Measurements from ENCODE around the gene GRIK3.

The GRIK3 gene

GRCh38 chr1:36844917-36845316, 189.4 kb downstream of the GRIK3 start:
- Histone ChIP-seq H3K9ac (ENCODE audit: low read depth, low read length) (no peak overlapping the region), H3K9me3 (ENCODE audit: control insufficient read depth, insufficient read depth, low read length) (no peaks in the 10 kb centered on the region), H3K4me1 (ENCODE audit: insufficient read depth, low read length) (peaks cover 22% of the 10 kb centered on the region), H3K36me3 (ENCODE audit: insufficient read depth, low read length) (no peaks in the 10 kb centered on the region)

- Histone ChIP-seq H3K9me3 (ENCODE audit: control insufficient read depth, insufficient read depth, low read length) (no peaks in the 10 kb centered on the region), H3K9ac (ENCODE audit: low read depth, low read length) (no peak overlapping the region), H3K4me1 (ENCODE audit: insufficient read depth, low read length) (peaks cover 22% of the 10 kb centered on the region), H3K36me3 (ENCODE audit: insufficient read depth, low read length) (no peaks in the 10 kb centered on the region)
These were observed 190.3 kb downstream of the GRIK3 start for GRCh38 chr1:36843906-36844610.

- H3K9me3 ChIP-seq (ENCODE audit: control insufficient read depth, insufficient read depth, low read length) = no peaks in the 10 kb centered on the region
- no peaks in the 10 kb centered on the region for H3K36me3 ChIP-seq (ENCODE audit: insufficient read depth, low read length)
- H3K4me1 ChIP-seq (ENCODE audit: insufficient read depth, low read length) = peaks cover 18% of the 10 kb centered on the region
- no peak overlapping the region for H3K9ac ChIP-seq (ENCODE audit: low read depth, low read length)
These were observed 191.3 kb downstream of the GRIK3 start for GRCh38 chr1:36843027-36843426.

GRCh38 chr1:36842448-36842847, 191.9 kb downstream of the GRIK3 start:
- no peaks in the 10 kb centered on the region for H3K36me3 ChIP-seq (ENCODE audit: insufficient read depth, low read length)
- no peak overlapping the region for H3K9ac ChIP-seq (ENCODE audit: low read depth, low read length)
- no peaks in the 10 kb centered on the region for H3K9me3 ChIP-seq (ENCODE audit: control insufficient read depth, insufficient read depth, low read length)
- peaks cover 12% of the 10 kb centered on the region for H3K4me1 ChIP-seq (ENCODE audit: insufficient read depth, low read length)

GRCh38 chr1:36839485-36839884, 194.8 kb downstream of the GRIK3 start:
- H3K4me1 ChIP-seq (ENCODE audit: insufficient read depth, low read length) = no peaks in the 10 kb centered on the region
- no peaks in the 10 kb centered on the region for H3K9me3 ChIP-seq (ENCODE audit: control insufficient read depth, insufficient read depth, low read length)
- no peaks in the 10 kb centered on the region for H3K36me3 ChIP-seq (ENCODE audit: insufficient read depth, low read length)
- no peak overlapping the region for H3K9ac ChIP-seq (ENCODE audit: low read depth, low read length)

- Histone ChIP-seq H3K4me1 (ENCODE audit: insufficient read depth, low read length) (no peaks in the 10 kb centered on the region), H3K36me3 (ENCODE audit: insufficient read depth, low read length) (no peaks in the 10 kb centered on the region), H3K9me3 (ENCODE audit: control insufficient read depth, insufficient read depth, low read length) (no peaks in the 10 kb centered on the region)
These were observed 195.4 kb downstream of the GRIK3 start for GRCh38 chr1:36838888-36839287.

GRCh38 chr1:36836916-36837315, 197.4 kb downstream of the GRIK3 start:
- Histone ChIP-seq H3K36me3 (ENCODE audit: insufficient read depth, low read length) (no peaks in the 10 kb centered on the region), H3K9ac (ENCODE audit: low read depth, low read length) (no peak overlapping the region), H3K4me1 (ENCODE audit: insufficient read depth, low read length) (no peaks in the 10 kb centered on the region), H3K9me3 (ENCODE audit: control insufficient read depth, insufficient read depth, low read length) (no peaks in the 10 kb centered on the region)

More at GRCh38 chr1:36838888-36839287, 195.4 kb downstream of the GRIK3 start:
- no peak overlapping the region for H3K9ac ChIP-seq (ENCODE audit: low read depth, low read length)

- Histone ChIP-seq H3K9me3 (ENCODE audit: control insufficient read depth, insufficient read depth, low read length) (no peaks in the 10 kb centered on the region), H3K4me1 (ENCODE audit: insufficient read depth, low read length) (no peaks in the 10 kb centered on the region), H3K36me3 (ENCODE audit: insufficient read depth, low read length) (no peaks in the 10 kb centered on the region), H3K9ac (ENCODE audit: low read depth, low read length) (no peak overlapping the region)
These were observed 198.0 kb downstream of the GRIK3 start for GRCh38 chr1:36836196-36836883.

GRCh38 chr1:36835696-36836095, 198.6 kb downstream of the GRIK3 start:
- Histone ChIP-seq H3K4me1 (ENCODE audit: insufficient read depth, low read length) (no peaks in the 10 kb centered on the region), H3K9me3 (ENCODE audit: control insufficient read depth, insufficient read depth, low read length) (no peaks in the 10 kb centered on the region), H3K9ac (ENCODE audit: low read depth, low read length) (no peak overlapping the region), H3K36me3 (ENCODE audit: insufficient read depth, low read length) (no peaks in the 10 kb centered on the region)

GRCh38 chr1:36835017-36835695, 199.2 kb downstream of the GRIK3 start:
- no peaks in the 10 kb centered on the region for H3K9me3 ChIP-seq (ENCODE audit: control insufficient read depth, insufficient read depth, low read length)
- H3K9ac ChIP-seq (ENCODE audit: low read depth, low read length) = no peak overlapping the region
- no peaks in the 10 kb centered on the region for H3K4me1 ChIP-seq (ENCODE audit: insufficient read depth, low read length)
- no peaks in the 10 kb centered on the region for H3K36me3 ChIP-seq (ENCODE audit: insufficient read depth, low read length)

GRCh38 chr1:36834586-36834985, 199.7 kb downstream of the GRIK3 start:
- Histone ChIP-seq H3K9me3 (ENCODE audit: control insufficient read depth, insufficient read depth, low read length) (no peaks in the 10 kb centered on the region), H3K9ac (ENCODE audit: low read depth, low read length) (no peak overlapping the region), H3K4me1 (ENCODE audit: insufficient read depth, low read length) (no peaks in the 10 kb centered on the region), H3K36me3 (ENCODE audit: insufficient read depth, low read length) (no peaks in the 10 kb centered on the region)

- H3K9ac ChIP-seq (ENCODE audit: low read depth, low read length) = no peak overlapping the region
- H3K9me3 ChIP-seq (ENCODE audit: control insufficient read depth, insufficient read depth, low read length) = no peaks in the 10 kb centered on the region
- no peaks in the 10 kb centered on the region for H3K4me1 ChIP-seq (ENCODE audit: insufficient read depth, low read length)
- no peaks in the 10 kb centered on the region for H3K36me3 ChIP-seq (ENCODE audit: insufficient read depth, low read length)
These were observed 203.0 kb downstream of the GRIK3 start for GRCh38 chr1:36831186-36831810.

- no peaks in the 10 kb centered on the region for H3K36me3 ChIP-seq (ENCODE audit: insufficient read depth, low read length)
- no peak overlapping the region for H3K9ac ChIP-seq (ENCODE audit: low read depth, low read length)
- H3K4me1 ChIP-seq (ENCODE audit: insufficient read depth, low read length) = peaks cover under 1% of the 10 kb centered on the region; the same call in 1 of the 2 replicates
- 0 out of 2 replicates have a peak, but pooled peaks cover 2% of the 10 kb centered on the region for H3K9me3 ChIP-seq (ENCODE audit: control insufficient read depth, insufficient read depth, low read length)
These were observed 204.4 kb downstream of the GRIK3 start for GRCh38 chr1:36829961-36830360.

- Histone ChIP-seq H3K9me3 (ENCODE audit: control insufficient read depth, insufficient read depth, low read length) (0 out of 2 replicates have a peak, but pooled peaks cover 2% of the 10 kb centered on the region), H3K9ac (ENCODE audit: low read depth, low read length) (no peak overlapping the region), H3K36me3 (ENCODE audit: insufficient read depth, low read length) (no peaks in the 10 kb centered on the region), H3K4me1 (ENCODE audit: insufficient read depth, low read length) (peaks cover 7% of the 10 kb centered on the region)
These were observed 205.2 kb downstream of the GRIK3 start for GRCh38 chr1:36829066-36829465.
